Neutrophil (primary cell): Measurements from ENCODE around the gene IL36RN.

Experiments used
- H3K27ac ChIP-seq: fragments of 200-600 bp; sonication (generic); 2 replicates; pipeline ENCODE4 v1.5.1; 2016; ENCODE audit warnings: mild to moderate bottlenecking, moderate library complexity
- H3K27me3 ChIP-seq: fragments of 200-600 bp; sonication (generic); 2 replicates; pipeline ENCODE4 v1.6.0; 2016; ENCODE audit warnings: mild to moderate bottlenecking
- H3K36me3 ChIP-seq: fragments of 200-600 bp; sonication (generic); 2 replicates; pipeline ENCODE4 v1.5.1; 2017
- H3K4me1 ChIP-seq, 2 experiments: fragments of 200-600 bp in 1 of 2; sonication (generic) in 1 of 2; 1 replicate in 1 of 2; 2 replicates in 1 of 2; pipeline versions ENCODE4 v1.5.1 to v1.6.1; 2013 to 2016; ENCODE audit warnings: low read depth in 1 of 2, low read length in 1 of 2, mild to moderate bottlenecking in 1 of 2, moderate library complexity in 1 of 2; ENCODE audit not compliant: control insufficient read depth in 1 of 2, insufficient read depth in 1 of 2
- H3K4me3 ChIP-seq, 2 experiments: fragments of 200-600 bp in 1 of 2; sonication (generic) in 1 of 2; 1 replicate in 1 of 2; 2 replicates in 1 of 2; pipeline ENCODE4 v1.5.1; 2013 to 2016; ENCODE audit warnings: low read depth in 1 of 2, low read length in 1 of 2, mild to moderate bottlenecking in 1 of 2, moderate library complexity in 1 of 2
- H3K9me3 ChIP-seq: fragments of 200-600 bp; sonication (generic); 2 replicates; pipeline ENCODE4 v1.5.1; 2016
- CTCF ChIP-seq: fragments of 200-600 bp; sonication (generic); IDR thresholded peaks from 2 replicates; pipeline ENCODE4 v1.5.1; 2016; ENCODE audit warnings: antibody characterized with exemption

The IL36RN gene

GRCh38 chr2:113050921-113051895 lies 7.8 kb upstream of the IL36RN start:
- TF ChIP-seq CTCF, result no peak
- no peaks in the 10 kb centered on the region for H3K36me3 ChIP-seq

GRCh38 chr2:113052396-113052917 lies 6.5 kb upstream of the IL36RN start, which contains the start of gene IL36B:
Gene IL36B (minus strand): TSS chr2:113052867.
- H3K9me3 ChIP-seq, result no peaks in the 10 kb centered on the region
- H3K27ac ChIP-seq, result no peak within 1 kb of the TSS
- no peak for TF ChIP-seq CTCF
- H3K4me3 ChIP-seq, result no peak within 1 kb of the TSS
- H3K36me3 ChIP-seq, result no peaks in the 10 kb centered on the region
- H3K4me1 ChIP-seq, result no peaks in the 10 kb centered on the region
- H3K27me3 ChIP-seq, result no peaks in the 10 kb centered on the region

More at GRCh38 chr2:113050921-113051895, 7.8 kb upstream of the IL36RN start:
- Histone ChIP-seq H3K9me3 (no peaks in the 10 kb centered on the region), H3K27me3 (no peaks in the 10 kb centered on the region), H3K4me1 (no peaks in the 10 kb centered on the region), H3K4me3 (no peak overlapping the region), H3K27ac (no peak overlapping the region)

GRCh38 chr2:113053666-113054065 lies 5.3 kb upstream of the IL36RN start:
- TF ChIP-seq CTCF, result no peak
- H3K27ac ChIP-seq, result no peak overlapping the region
- no peaks in the 10 kb centered on the region for H3K9me3 ChIP-seq
- H3K27me3 ChIP-seq, result no peaks in the 10 kb centered on the region
- no peaks in the 10 kb centered on the region for H3K36me3 ChIP-seq
- no peaks in the 10 kb centered on the region for H3K4me1 ChIP-seq
- H3K4me3 ChIP-seq, result no peak overlapping the region

- H3K4me3 ChIP-seq, result no peak overlapping the region
- no peak for TF ChIP-seq CTCF
- no peaks in the 10 kb centered on the region for H3K9me3 ChIP-seq
These were observed 4.9 kb upstream of the IL36RN start for GRCh38 chr2:113054066-113054465.

GRCh38 chr2:113056521-113056920 lies 2.5 kb upstream of the IL36RN start:
- Histone ChIP-seq H3K27ac (no peak overlapping the region), H3K9me3 (no peaks in the 10 kb centered on the region), H3K4me3 (no peak overlapping the region), H3K36me3 (no peaks in the 10 kb centered on the region), H3K4me1 (no peaks in the 10 kb centered on the region), H3K27me3 (peaks cover 4% of the 10 kb centered on the region)
- no peak for TF ChIP-seq CTCF

More at GRCh38 chr2:113054066-113054465, 4.9 kb upstream of the IL36RN start:
- H3K27ac ChIP-seq, result no peak overlapping the region
- H3K27me3 ChIP-seq, result peaks cover 1% of the 10 kb centered on the region
- no peaks in the 10 kb centered on the region for H3K4me1 ChIP-seq
- no peaks in the 10 kb centered on the region for H3K36me3 ChIP-seq
